ENCODE data around the gene ARMC10.
"Not testable (repeated sequence)": the region's sequence is repeated elsewhere in the genome, so short reads cannot be mapped to it uniquely, and the experiment has no call there.

- TF ChIP-seq CTCF (IDR thresholded peaks at IDR 0.05; ENCODE audit: low read length); EZH2 (IDR thresholded peaks at IDR 0.05; ENCODE audit: borderline replicate concordance, low read length): not testable (repeated sequence)
Observed at GRCh38 chr7:103056006-103056405, 18.9 kb upstream of the ARMC10 start.
